ENCODE measurements around the gene RER1. TPM values are rescaled to one million over a fixed set of nuclear protein-coding genes. Genes with fewer than 3 reads are reported as not detected.
"Not testable (repeated sequence)": the region's sequence is repeated elsewhere in the genome, so short reads cannot be mapped to it uniquely, and the experiment has no call there.

RER1 gene
- polyA plus RNA-seq, 3 donors from 2014 or later: 185 to 216 (median 210) TPM

DNA sequence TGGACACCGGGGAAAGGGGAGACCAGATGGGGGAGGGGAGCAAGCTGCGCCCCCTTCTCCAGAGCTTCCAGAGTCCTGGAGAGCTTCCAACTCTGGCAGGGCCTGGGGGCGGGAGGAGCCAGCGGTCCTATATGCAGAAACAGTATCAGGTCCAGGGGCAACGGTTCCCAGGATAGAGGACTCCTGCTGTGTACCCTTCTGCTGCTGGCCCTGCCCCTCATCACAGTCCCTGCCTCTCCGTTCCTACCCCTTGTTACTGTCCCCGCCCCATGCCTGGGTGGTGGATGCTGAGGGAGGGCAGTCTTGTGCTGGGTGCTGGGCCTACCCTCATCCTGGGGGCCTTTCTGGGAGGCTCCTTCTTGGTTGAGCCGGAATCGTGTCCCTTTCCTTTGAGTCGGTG lies 39.9 kb downstream of the RER1 start:
- Mint-ChIP-seq H3K4me1 (no peaks in the 10 kb centered on the region), H3K36me3 (no peaks in the 10 kb centered on the region), H3K9me3 (peaks cover 0 to 2% (median 0%) of the 10 kb centered on the region in 6 donors), H3K4me3 (no peak overlapping the region), H3K27ac (no peak overlapping the region), H3K27me3 (ENCODE audit: low read depth in 3 of 3) (no peaks in the 10 kb centered on the region)
- no peak for DNase-seq

DNA sequence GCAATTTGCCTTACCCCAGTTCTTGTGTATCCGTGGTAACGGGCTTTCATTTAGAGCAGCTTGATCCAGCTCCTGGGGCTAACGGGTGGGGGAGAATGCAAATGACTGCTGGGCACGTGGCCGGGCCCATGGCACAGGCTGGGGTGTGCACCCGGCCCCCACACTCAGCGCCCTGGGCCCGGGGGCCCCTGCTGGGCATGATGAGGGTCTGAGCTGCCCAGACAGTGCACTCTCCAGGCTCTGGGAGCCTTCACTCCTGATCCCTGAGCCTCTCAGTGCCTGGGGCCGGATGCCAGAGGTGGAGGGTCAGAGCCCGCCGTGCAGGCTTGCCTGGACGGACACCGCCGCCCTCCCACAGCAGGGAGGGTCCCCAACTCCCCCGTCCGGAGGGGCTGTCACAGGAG lies 40.8 kb downstream of the RER1 start:
- H3K36me3 Mint-ChIP-seq: no peaks in the 10 kb centered on the region
- peaks cover 0 to 2% (median 0%) of the 10 kb centered on the region in 6 donors for H3K9me3 Mint-ChIP-seq
- peaks cover 0 to under 1% of the 10 kb centered on the region in 2 donors for H3K4me1 Mint-ChIP-seq
- no peak overlapping the region for H3K4me3 Mint-ChIP-seq
- no peak overlapping the region for H3K27ac Mint-ChIP-seq
- H3K27me3 Mint-ChIP-seq (ENCODE audit: low read depth in 3 of 3): no peaks in the 10 kb centered on the region
- DNase-seq: no peak

GRCh38 chr1:2433196-2433595 lies 41.6 kb downstream of the RER1 start:
- no peak for DNase-seq
- H3K36me3 Mint-ChIP-seq: no peaks in the 10 kb centered on the region
- no peaks in the 10 kb centered on the region for H3K27me3 Mint-ChIP-seq (ENCODE audit: low read depth in 3 of 3)
- peaks cover 0 to 2% (median 0%) of the 10 kb centered on the region in 6 donors for H3K9me3 Mint-ChIP-seq
- H3K27ac Mint-ChIP-seq: no peak overlapping the region
- H3K4me3 Mint-ChIP-seq: no peak overlapping the region
- peaks cover 0 to 4% of the 10 kb centered on the region in 2 donors for H3K4me1 Mint-ChIP-seq

- Mint-ChIP-seq H3K27ac (no peak overlapping the region), H3K4me1 (peaks cover 0 to 4% of the 10 kb centered on the region in 2 donors), H3K27me3 (ENCODE audit: low read depth in 3 of 3) (no peaks in the 10 kb centered on the region), H3K9me3 (peaks cover 0 to 2% (median 0%) of the 10 kb centered on the region in 6 donors), H3K36me3 (no peaks in the 10 kb centered on the region), H3K4me3 (no peak overlapping the region)
- DNase-seq: no peak
These were observed 42.5 kb downstream of the RER1 start for GRCh38 chr1:2433936-2434655.

GRCh38 chr1:2435091-2435490 lies 43.5 kb downstream of the RER1 start:
- DNase-seq: no peak
- Mint-ChIP-seq H3K27me3 (ENCODE audit: low read depth in 3 of 3) (no peaks in the 10 kb centered on the region), H3K27ac (no peak overlapping the region), H3K9me3 (no peaks in the 10 kb centered on the region), H3K4me1 (peaks cover 0 to 4% of the 10 kb centered on the region in 2 donors), H3K4me3 (no peak overlapping the region), H3K36me3 (no peaks in the 10 kb centered on the region)

- Mint-ChIP-seq H3K9me3 (no peaks in the 10 kb centered on the region), H3K36me3 (no peaks in the 10 kb centered on the region), H3K4me3 (no peak overlapping the region), H3K4me1 (peaks cover 0 to 4% of the 10 kb centered on the region in 2 donors), H3K27me3 (ENCODE audit: low read depth in 3 of 3) (no peaks in the 10 kb centered on the region), H3K27ac (no peak overlapping the region)
- DNase-seq: no peak
These were observed 44.2 kb downstream of the RER1 start for GRCh38 chr1:2435746-2436355.

DNA sequence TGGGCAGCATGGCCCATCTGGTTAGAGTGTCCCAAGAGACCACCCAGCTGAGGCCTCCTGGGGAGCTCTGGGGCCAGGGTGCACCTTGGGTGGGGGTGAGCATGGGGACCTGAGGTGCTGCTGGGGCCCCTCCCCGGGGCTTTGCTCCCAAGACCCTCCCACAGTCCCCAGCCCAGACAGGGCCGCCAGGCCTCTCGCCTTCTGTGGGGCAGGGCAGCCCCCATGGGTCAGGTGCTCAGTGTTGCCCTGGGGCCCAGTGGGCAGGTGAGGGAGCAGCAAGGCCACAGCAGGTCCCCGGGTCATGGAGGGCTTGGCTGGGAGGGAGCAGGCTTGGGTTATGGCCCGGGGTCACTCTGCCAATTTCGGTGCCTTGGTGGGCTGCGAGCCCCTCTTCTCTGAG lies 45.2 kb downstream of the RER1 start:
- no peak overlapping the region for H3K27ac Mint-ChIP-seq

GRCh38 chr1:2437617-2438016 lies 46.0 kb downstream of the RER1 start:
- Mint-ChIP-seq H3K27ac (no peak overlapping the region), H3K36me3 (no peaks in the 10 kb centered on the region), H3K9me3 (no peaks in the 10 kb centered on the region), H3K4me1 (peaks cover 0 to 7% of the 10 kb centered on the region in 2 donors), H3K27me3 (ENCODE audit: low read depth in 3 of 3) (no peaks in the 10 kb centered on the region), H3K4me3 (no peak overlapping the region)
- DNase-seq: no peak

More for the DNA sequence above, 45.2 kb downstream of the RER1 start:
- Mint-ChIP-seq H3K4me1 (peaks cover 0 to 4% of the 10 kb centered on the region in 2 donors), H3K36me3 (no peaks in the 10 kb centered on the region), H3K4me3 (no peak overlapping the region), H3K9me3 (no peaks in the 10 kb centered on the region), H3K27me3 (ENCODE audit: low read depth in 3 of 3) (no peaks in the 10 kb centered on the region)
- DNase-seq: no peak

DNA sequence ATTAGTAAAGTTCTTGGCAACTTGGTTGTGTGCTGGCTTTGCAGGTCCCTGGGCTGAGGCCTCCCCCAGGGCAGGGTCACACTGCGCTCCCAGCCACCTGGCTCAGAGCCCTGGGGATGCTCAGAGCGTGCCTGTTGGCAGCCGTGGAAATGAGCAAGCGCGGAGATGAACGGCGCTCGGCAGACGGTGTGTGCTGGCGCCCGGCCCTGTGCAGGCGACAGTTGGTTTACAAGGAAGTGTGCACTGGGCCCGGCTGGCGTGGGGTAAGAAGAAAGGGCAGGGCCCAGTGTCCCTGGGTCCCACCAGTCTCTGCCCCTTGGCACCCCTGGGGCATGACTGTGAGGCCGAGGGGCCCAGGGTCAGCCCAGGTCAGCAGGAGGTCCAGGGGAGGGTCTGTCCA lies 46.4 kb downstream of the RER1 start:
- no peaks in the 10 kb centered on the region for H3K36me3 Mint-ChIP-seq
- no peak overlapping the region for H3K27ac Mint-ChIP-seq
- no peaks in the 10 kb centered on the region for H3K9me3 Mint-ChIP-seq

DNA sequence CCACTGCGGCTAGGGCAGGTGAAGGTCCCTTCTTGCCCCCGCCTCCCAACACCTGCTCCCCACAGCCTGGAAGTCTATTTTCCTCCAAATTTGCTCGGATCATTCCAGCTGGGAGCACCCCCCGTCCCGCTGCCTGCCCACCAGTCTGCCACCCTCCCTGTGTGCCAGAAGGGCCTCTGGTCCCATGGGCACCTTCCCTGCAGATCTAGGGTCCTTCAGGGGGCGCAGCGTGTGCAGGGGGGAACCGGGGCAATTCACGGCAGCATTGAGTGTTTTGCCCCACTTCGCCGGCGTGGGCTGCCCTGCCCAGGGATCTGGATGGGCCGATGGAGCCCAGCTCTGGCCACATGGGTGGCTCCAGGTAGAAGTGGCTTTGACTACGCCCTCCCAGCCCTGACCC lies 47.0 kb downstream of the RER1 start:
- H3K4me1 Mint-ChIP-seq: peaks cover 0 to 7% of the 10 kb centered on the region in 2 donors
- no peak overlapping the region for H3K27ac Mint-ChIP-seq
- no peak for DNase-seq
- no peaks in the 10 kb centered on the region for H3K27me3 Mint-ChIP-seq (ENCODE audit: low read depth in 3 of 3)
- no peak overlapping the region for H3K4me3 Mint-ChIP-seq
- H3K9me3 Mint-ChIP-seq: no peaks in the 10 kb centered on the region
- no peaks in the 10 kb centered on the region for H3K36me3 Mint-ChIP-seq

More for the DNA sequence above, 46.4 kb downstream of the RER1 start:
- DNase-seq: no peak
- H3K4me1 Mint-ChIP-seq: peaks cover 0 to 7% of the 10 kb centered on the region in 2 donors
- no peak overlapping the region for H3K4me3 Mint-ChIP-seq
- H3K27me3 Mint-ChIP-seq (ENCODE audit: low read depth in 3 of 3): no peaks in the 10 kb centered on the region

- H3K4me1 Mint-ChIP-seq: peaks cover 0 to 7% of the 10 kb centered on the region in 2 donors
- no peaks in the 10 kb centered on the region for H3K9me3 Mint-ChIP-seq
- no peak for DNase-seq
- H3K36me3 Mint-ChIP-seq: no peaks in the 10 kb centered on the region
- no peak overlapping the region for H3K4me3 Mint-ChIP-seq
- no peak overlapping the region for H3K27ac Mint-ChIP-seq
- H3K27me3 Mint-ChIP-seq (ENCODE audit: low read depth in 3 of 3): no peaks in the 10 kb centered on the region
These were observed 47.7 kb downstream of the RER1 start for GRCh38 chr1:2439369-2439768.

- H3K9me3 Mint-ChIP-seq; H3K4me3 Mint-ChIP-seq; H3K27me3 Mint-ChIP-seq (ENCODE audit: low read depth in 3 of 3); H3K36me3 Mint-ChIP-seq; H3K4me1 Mint-ChIP-seq; H3K27ac Mint-ChIP-seq; DNase-seq: not testable (repeated sequence)
These were observed 48.7 kb downstream of the RER1 start for GRCh38 chr1:2440346-2440745.

DNA sequence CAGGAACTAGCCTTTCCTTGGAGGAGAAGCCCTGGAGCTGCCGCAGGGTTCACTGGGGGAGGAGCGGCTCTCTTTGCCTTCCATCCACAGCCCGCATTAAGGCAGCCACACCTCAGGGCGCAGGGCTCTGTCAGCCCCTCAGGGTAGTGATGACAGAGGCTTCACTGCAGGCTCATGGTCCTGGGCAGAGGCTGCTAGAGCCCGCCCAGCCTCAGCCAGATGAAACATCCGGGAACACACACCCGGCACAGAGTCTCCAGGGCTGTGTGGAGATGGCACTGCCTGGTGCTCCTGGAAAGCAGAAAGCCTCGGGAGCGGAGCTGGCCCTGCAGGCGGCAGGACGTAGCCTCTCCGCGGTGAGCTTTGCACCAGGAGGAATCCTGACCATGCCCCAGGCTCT lies 50.1 kb downstream of the RER1 start:
- DNase-seq: no peak
- no peaks in the 10 kb centered on the region for H3K27me3 Mint-ChIP-seq (ENCODE audit: low read depth in 3 of 3)
- no peaks in the 10 kb centered on the region for H3K36me3 Mint-ChIP-seq
- H3K4me3 Mint-ChIP-seq: no peak overlapping the region
- H3K27ac Mint-ChIP-seq: no peak overlapping the region
- peaks cover 0 to 7% of the 10 kb centered on the region in 2 donors for H3K4me1 Mint-ChIP-seq
- no peaks in the 10 kb centered on the region for H3K9me3 Mint-ChIP-seq

GRCh38 chr1:2442661-2443060 lies 51.0 kb downstream of the RER1 start:
- Mint-ChIP-seq H3K4me1 (peaks cover 0 to 4% of the 10 kb centered on the region in 2 donors), H3K9me3 (no peaks in the 10 kb centered on the region), H3K27ac (no peak overlapping the region), H3K36me3 (no peaks in the 10 kb centered on the region), H3K27me3 (ENCODE audit: low read depth in 3 of 3) (no peaks in the 10 kb centered on the region), H3K4me3 (peak overlapping the region in 1 of 5 donors; percentile 24)
- DNase-seq: no peak
